ENCODE data around the gene GJA1. TPM values are rescaled to one million over a fixed set of nuclear protein-coding genes. Genes with fewer than 3 reads are reported as not detected.
"Not testable (repeated sequence)": the region's sequence is repeated elsewhere in the genome, so short reads cannot be mapped to it uniquely, and the experiment has no call there.

GJA1 gene
- under 1 TPM in 1 of 2 donors, not detected in 1; 0.11 TPM for total RNA-seq

DNA sequence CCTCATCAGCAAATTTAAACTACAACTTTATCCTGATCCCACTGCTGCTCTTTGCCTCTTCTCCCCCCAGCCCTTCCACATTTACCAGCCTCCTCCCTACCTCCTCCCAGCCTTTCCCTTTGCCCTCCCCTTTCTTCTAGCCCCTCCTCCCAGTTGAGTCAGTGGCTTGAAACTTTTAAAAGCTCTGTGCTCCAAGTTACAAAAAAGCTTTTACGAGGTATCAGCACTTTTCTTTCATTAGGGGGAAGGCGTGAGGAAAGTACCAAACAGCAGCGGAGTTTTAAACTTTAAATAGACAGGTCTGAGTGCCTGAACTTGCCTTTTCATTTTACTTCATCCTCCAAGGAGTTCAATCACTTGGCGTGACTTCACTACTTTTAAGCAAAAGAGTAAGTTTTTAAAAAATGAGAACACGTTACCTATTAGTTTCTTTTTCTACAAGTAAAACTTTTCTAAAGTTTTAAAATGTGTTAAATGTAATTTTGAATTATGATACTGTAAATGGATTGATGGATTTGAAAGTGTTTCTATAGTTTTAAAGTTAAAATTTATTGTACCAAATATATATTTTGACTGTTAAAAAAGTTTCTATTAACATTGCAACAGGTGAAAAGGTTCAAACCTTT, at the start of gene GJA1:
Gene GJA1, plus strand, starts transcription at position 203 of the 626 bp plus-strand sequence. CDS start 11,202 bp downstream, outside the sequence.
- Mint-ChIP-seq H3K4me1 (peaks cover 5% of the 10 kb centered on the region), H3K27ac (no peak within 1 kb of the TSS), H3K27me3 (peaks cover 22% of the 10 kb centered on the region), H3K4me3 (peak within 1 kb of the TSS; percentile 81), H3K36me3 (ENCODE audit: low read depth) (no peaks in the 10 kb centered on the region), H3K9me3 (no peaks in the 10 kb centered on the region)
- ATAC-seq (replicated peaks) = no peak

DNA sequence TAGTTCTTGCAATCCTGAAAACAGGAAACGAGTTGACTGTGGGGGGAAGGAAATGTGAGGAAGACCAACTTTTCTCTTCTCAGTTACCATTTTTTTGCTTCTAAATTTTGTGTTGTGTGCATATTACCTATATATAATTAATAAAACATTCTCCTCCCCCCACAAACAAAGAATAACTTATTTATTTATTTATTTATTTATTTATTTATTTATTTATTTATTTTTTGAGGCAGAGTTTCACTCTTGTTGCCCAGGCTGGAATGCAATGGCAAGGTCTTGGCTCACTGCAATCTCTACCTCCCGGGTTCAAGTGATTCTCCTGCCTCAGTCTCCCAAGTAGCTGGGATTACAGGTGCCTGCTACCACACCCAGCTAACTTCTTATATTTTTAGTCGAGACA, 48.9 kb upstream of the GJA1 start:
- H3K9me3 Mint-ChIP-seq; H3K4me3 Mint-ChIP-seq; H3K27ac Mint-ChIP-seq; H3K27me3 Mint-ChIP-seq; ATAC-seq (replicated peaks); H3K4me1 Mint-ChIP-seq; H3K36me3 Mint-ChIP-seq (ENCODE audit: low read depth): not testable (repeated sequence)

- H3K4me1 Mint-ChIP-seq = no peaks in the 10 kb centered on the region
- peaks cover 4% of the 10 kb centered on the region for H3K27me3 Mint-ChIP-seq
- H3K36me3 Mint-ChIP-seq (ENCODE audit: low read depth) = no peaks in the 10 kb centered on the region
- no peak overlapping the region for H3K27ac Mint-ChIP-seq
- no peak for ATAC-seq (replicated peaks)
- H3K4me3 Mint-ChIP-seq = no peak overlapping the region
- H3K9me3 Mint-ChIP-seq = no peaks in the 10 kb centered on the region
Observed at GRCh38 chr6:121389419-121389818, 46.0 kb upstream of the GJA1 start.

GRCh38 chr6:121393731-121394505, 41.5 kb upstream of the GJA1 start:
- Mint-ChIP-seq H3K36me3 (ENCODE audit: low read depth) (no peaks in the 10 kb centered on the region), H3K27me3 (peaks cover 15% of the 10 kb centered on the region), H3K9me3 (no peaks in the 10 kb centered on the region), H3K27ac (no peak overlapping the region), H3K4me1 (no peaks in the 10 kb centered on the region), H3K4me3 (no peak overlapping the region)
- no peak for ATAC-seq (replicated peaks)

DNA sequence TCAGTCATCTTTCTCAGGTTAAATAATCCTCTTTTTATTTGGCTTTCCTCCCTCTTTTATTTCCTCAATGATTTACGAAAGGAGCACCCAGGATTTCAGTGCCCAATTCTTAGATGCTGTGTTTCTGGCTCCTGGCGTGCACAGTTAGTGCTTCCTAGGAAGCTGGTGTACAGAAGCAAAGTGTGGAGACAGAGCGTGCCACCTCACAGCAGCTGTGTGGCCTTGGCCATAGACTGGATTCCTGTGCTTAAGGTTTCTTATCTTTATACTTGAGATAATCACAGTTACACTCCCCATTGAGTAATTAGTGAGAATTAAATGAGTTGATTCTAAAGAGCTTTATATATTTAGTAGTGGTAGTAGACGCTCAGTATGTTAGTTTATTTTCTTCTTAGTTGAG, 39.7 kb upstream of the GJA1 start:
- ATAC-seq (replicated peaks) = no peak
- H3K27ac Mint-ChIP-seq = no peak overlapping the region
- peaks cover 15% of the 10 kb centered on the region for H3K27me3 Mint-ChIP-seq
- no peaks in the 10 kb centered on the region for H3K36me3 Mint-ChIP-seq (ENCODE audit: low read depth)
- no peaks in the 10 kb centered on the region for H3K4me1 Mint-ChIP-seq
- H3K9me3 Mint-ChIP-seq = no peaks in the 10 kb centered on the region
- H3K4me3 Mint-ChIP-seq = no peak overlapping the region

DNA sequence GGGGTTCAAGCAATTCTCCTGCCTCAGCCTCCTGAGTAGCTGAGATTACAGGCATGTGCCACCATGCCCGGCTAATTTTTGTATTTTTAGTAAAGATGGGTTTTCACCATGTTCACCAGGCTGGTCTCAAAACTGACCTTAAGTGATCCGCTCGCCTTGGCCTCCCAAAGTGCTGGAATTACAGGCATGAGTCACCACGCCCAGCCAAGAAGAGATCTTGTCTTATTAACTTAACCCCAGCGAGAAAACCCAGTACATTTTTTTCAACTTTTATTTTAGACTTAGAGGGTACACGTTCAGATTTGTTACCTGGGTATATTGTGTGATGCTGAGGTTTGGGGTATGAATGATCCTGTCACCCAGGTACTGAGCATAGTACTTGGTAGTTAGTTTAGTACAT, 38.3 kb upstream of the GJA1 start:
- not testable (repeated sequence) for H3K9me3 Mint-ChIP-seq; H3K4me3 Mint-ChIP-seq; H3K36me3 Mint-ChIP-seq (ENCODE audit: low read depth); H3K27ac Mint-ChIP-seq; ATAC-seq (replicated peaks); H3K4me1 Mint-ChIP-seq
- peaks cover 11% of the 10 kb centered on the region for H3K27me3 Mint-ChIP-seq

DNA sequence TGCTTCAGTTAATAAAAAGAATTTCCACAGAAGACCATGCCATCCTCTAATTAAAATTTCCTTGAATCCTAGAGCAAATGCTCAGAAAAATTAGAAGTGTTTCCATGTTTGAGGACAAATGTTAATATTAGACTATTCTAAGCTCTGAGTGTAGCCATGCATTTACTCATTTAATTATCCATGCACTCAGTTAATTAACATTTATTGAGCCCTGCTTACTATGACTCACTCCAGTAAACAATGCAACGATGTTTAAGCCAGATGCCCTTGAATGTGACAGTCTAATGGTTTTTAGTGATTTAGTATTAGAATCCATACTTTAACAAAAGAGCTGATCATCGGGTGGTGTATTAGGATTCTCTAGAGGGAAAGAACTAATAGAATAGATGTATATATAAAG, 37.3 kb upstream of the GJA1 start:
- ATAC-seq (replicated peaks) = no peak
- no peak overlapping the region for H3K4me3 Mint-ChIP-seq
- no peaks in the 10 kb centered on the region for H3K9me3 Mint-ChIP-seq
- H3K27me3 Mint-ChIP-seq = peaks cover 11% of the 10 kb centered on the region
- no peaks in the 10 kb centered on the region for H3K4me1 Mint-ChIP-seq
- no peaks in the 10 kb centered on the region for H3K36me3 Mint-ChIP-seq (ENCODE audit: low read depth)
- H3K27ac Mint-ChIP-seq = no peak overlapping the region

DNA sequence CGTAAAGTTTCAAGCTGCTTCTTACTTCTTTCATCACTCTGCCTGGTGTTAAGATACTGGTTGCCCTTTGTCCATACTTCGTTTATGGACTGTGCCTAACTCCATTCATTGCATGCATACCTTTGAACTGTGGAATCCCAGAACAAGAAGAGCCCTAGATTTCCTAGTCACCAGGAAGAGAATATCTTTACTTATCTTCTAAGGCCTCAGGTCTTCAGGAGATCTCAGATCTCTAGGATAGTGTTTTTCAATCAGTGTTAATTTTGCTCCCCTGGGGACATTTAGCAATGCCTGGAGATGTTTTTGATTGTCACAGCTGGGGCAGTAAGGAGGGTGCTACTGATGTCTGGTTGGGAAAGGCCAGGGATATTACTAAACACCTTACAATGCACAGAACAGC, 35.5 kb upstream of the GJA1 start:
- H3K9me3 Mint-ChIP-seq = no peaks in the 10 kb centered on the region
- H3K27ac Mint-ChIP-seq = no peak overlapping the region
- no peak overlapping the region for H3K4me3 Mint-ChIP-seq
- peaks cover 11% of the 10 kb centered on the region for H3K27me3 Mint-ChIP-seq
- ATAC-seq (replicated peaks) = no peak
- no peaks in the 10 kb centered on the region for H3K4me1 Mint-ChIP-seq
- H3K36me3 Mint-ChIP-seq (ENCODE audit: low read depth) = no peaks in the 10 kb centered on the region

GRCh38 chr6:121403964-121404363, 31.5 kb upstream of the GJA1 start:
- no peak for ATAC-seq (replicated peaks)
- no peaks in the 10 kb centered on the region for H3K36me3 Mint-ChIP-seq (ENCODE audit: low read depth)

GRCh38 chr6:121405306-121405705, 30.1 kb upstream of the GJA1 start:
- no peaks in the 10 kb centered on the region for H3K4me1 Mint-ChIP-seq
- peaks cover 10% of the 10 kb centered on the region for H3K27me3 Mint-ChIP-seq
- H3K4me3 Mint-ChIP-seq = no peak overlapping the region
- ATAC-seq (replicated peaks) = no peak
- H3K9me3 Mint-ChIP-seq = no peaks in the 10 kb centered on the region
- H3K27ac Mint-ChIP-seq = no peak overlapping the region
- no peaks in the 10 kb centered on the region for H3K36me3 Mint-ChIP-seq (ENCODE audit: low read depth)

More at GRCh38 chr6:121403964-121404363, 31.5 kb upstream of the GJA1 start:
- Mint-ChIP-seq H3K4me1 (no peaks in the 10 kb centered on the region), H3K27ac (no peak overlapping the region), H3K9me3 (no peaks in the 10 kb centered on the region), H3K27me3 (peaks cover 10% of the 10 kb centered on the region), H3K4me3 (no peak overlapping the region)

- Mint-ChIP-seq H3K4me1 (no peaks in the 10 kb centered on the region), H3K9me3 (no peaks in the 10 kb centered on the region), H3K27ac (no peak overlapping the region), H3K36me3 (ENCODE audit: low read depth) (no peaks in the 10 kb centered on the region), H3K27me3 (peaks cover 10% of the 10 kb centered on the region), H3K4me3 (no peak overlapping the region)
- no peak for ATAC-seq (replicated peaks)
Observed at GRCh38 chr6:121408321-121408720, 27.1 kb upstream of the GJA1 start.

- no peaks in the 10 kb centered on the region for H3K36me3 Mint-ChIP-seq (ENCODE audit: low read depth)
- no peak overlapping the region for H3K27ac Mint-ChIP-seq
- no peaks in the 10 kb centered on the region for H3K4me1 Mint-ChIP-seq
- no peak overlapping the region for H3K4me3 Mint-ChIP-seq
- no peak for ATAC-seq (replicated peaks)
- no peaks in the 10 kb centered on the region for H3K9me3 Mint-ChIP-seq
- no peaks in the 10 kb centered on the region for H3K27me3 Mint-ChIP-seq
Observed at GRCh38 chr6:121413879-121414278, 21.6 kb upstream of the GJA1 start.

DNA sequence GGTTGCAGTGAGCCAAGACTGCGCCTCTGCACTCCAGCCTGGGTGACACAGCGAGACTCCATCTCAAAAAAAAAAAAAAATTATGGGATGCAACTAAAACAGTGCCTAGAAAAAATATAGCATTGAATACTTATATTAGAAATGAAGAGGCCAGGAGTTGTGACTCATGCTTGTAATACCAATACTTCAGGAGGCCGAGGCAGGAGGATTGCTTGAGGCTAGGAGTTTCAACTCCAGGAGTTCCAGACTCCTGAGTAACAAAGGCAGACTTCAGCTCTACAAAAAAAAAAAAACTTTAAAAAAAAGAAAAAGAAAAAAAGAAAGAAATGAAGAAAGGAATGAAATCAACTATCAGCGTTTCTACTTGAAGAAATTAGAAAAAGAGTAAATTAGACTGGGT, 17.1 kb upstream of the GJA1 start:
- H3K4me1 Mint-ChIP-seq = no peaks in the 10 kb centered on the region
- no peak overlapping the region for H3K27ac Mint-ChIP-seq
- no peak overlapping the region for H3K4me3 Mint-ChIP-seq
- no peaks in the 10 kb centered on the region for H3K27me3 Mint-ChIP-seq
- H3K9me3 Mint-ChIP-seq = no peaks in the 10 kb centered on the region
- no peak for ATAC-seq (replicated peaks)
- no peaks in the 10 kb centered on the region for H3K36me3 Mint-ChIP-seq (ENCODE audit: low read depth)

- Mint-ChIP-seq H3K27ac (no peak overlapping the region), H3K4me3 (no peak overlapping the region), H3K9me3 (no peaks in the 10 kb centered on the region), H3K4me1 (no peaks in the 10 kb centered on the region), H3K27me3 (no peaks in the 10 kb centered on the region), H3K36me3 (ENCODE audit: low read depth) (no peaks in the 10 kb centered on the region)
- ATAC-seq (replicated peaks) = no peak
Observed at GRCh38 chr6:121426686-121427085, 8.8 kb upstream of the GJA1 start.
